ENCODE results near the gene SETBP1. TPM values are rescaled to one million over a fixed set of nuclear protein-coding genes. Genes with fewer than 3 reads are reported as not detected.
A peak's percentile ranks its signal among the peaks of the same experiment; 100 is the strongest.

SETBP1 gene
- total RNA-seq, 1 donor from 2014 or later: 12.0 TPM

DNA sequence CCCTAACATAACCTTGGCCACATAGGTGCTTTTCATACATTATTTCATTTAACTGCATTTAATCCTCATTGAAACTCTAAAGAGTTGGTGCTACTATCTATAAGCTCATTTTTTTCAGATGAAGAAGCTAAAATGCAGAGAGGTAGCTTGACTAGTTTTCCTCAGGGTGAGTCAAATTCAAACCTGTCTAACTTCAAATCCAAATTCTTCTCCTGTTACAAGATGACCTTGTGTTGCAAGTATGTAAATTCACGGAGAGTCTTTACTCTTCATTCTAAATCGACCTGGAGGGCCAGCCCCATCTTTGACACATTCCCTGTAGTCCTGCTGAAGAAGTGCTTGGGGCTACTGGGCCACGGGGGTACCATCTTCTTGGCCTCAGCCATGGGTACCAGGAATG, 8.2 kb upstream of the SETBP1 start:
- Mint-ChIP-seq H3K27me3 (ENCODE audit: insufficient read depth, low read depth) (no peaks in the 10 kb centered on the region), H3K4me3 (no peak overlapping the region), H3K9me3 (no peaks in the 10 kb centered on the region), H3K4me1 (peaks cover 12% of the 10 kb centered on the region), H3K36me3 (no peaks in the 10 kb centered on the region), H3K27ac (peak overlapping the region; percentile 51)
- Histone ChIP-seq H3F3A (ENCODE audit: low read depth) (no peaks in the 10 kb centered on the region), H3K27me3 (no peaks in the 10 kb centered on the region), H3K79me2 (ENCODE audit: low read depth) (no peaks in the 10 kb centered on the region), H3K4me1 (peaks cover 10% of the 10 kb centered on the region), H3K9me3 (ENCODE audit: low read depth) (no peaks in the 10 kb centered on the region), H3K36me3 (no peaks in the 10 kb centered on the region), H2AFZ (replicated peaks) (no peak overlapping the region), H4K20me1 (ENCODE audit: low read depth) (no peaks in the 10 kb centered on the region), H3K4me2 (no peak overlapping the region), H3K27ac (no peak overlapping the region), H3K4me3 (no peak overlapping the region), H3K9ac (no peak overlapping the region)
- TF ChIP-seq EZH2 (IDR thresholded peaks at IDR 0.05) (no peak), EZH2phosphoT487 (IDR thresholded peaks at IDR 0.05) (no peak)
- TF ChIP-seq, protein P1, sequence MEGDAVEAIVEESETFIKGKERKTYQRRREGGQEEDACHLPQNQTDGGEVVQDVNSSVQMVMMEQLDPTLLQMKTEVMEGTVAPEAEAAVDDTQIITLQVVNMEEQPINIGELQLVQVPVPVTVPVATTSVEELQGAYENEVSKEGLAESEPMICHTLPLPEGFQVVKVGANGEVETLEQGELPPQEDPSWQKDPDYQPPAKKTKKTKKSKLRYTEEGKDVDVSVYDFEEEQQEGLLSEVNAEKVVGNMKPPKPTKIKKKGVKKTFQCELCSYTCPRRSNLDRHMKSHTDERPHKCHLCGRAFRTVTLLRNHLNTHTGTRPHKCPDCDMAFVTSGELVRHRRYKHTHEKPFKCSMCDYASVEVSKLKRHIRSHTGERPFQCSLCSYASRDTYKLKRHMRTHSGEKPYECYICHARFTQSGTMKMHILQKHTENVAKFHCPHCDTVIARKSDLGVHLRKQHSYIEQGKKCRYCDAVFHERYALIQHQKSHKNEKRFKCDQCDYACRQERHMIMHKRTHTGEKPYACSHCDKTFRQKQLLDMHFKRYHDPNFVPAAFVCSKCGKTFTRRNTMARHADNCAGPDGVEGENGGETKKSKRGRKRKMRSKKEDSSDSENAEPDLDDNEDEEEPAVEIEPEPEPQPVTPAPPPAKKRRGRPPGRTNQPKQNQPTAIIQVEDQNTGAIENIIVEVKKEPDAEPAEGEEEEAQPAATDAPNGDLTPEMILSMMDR (IDR thresholded peaks at IDR 0.05): no peak
- no peak for DNase-seq (ENCODE audit: low spot score)

DNA sequence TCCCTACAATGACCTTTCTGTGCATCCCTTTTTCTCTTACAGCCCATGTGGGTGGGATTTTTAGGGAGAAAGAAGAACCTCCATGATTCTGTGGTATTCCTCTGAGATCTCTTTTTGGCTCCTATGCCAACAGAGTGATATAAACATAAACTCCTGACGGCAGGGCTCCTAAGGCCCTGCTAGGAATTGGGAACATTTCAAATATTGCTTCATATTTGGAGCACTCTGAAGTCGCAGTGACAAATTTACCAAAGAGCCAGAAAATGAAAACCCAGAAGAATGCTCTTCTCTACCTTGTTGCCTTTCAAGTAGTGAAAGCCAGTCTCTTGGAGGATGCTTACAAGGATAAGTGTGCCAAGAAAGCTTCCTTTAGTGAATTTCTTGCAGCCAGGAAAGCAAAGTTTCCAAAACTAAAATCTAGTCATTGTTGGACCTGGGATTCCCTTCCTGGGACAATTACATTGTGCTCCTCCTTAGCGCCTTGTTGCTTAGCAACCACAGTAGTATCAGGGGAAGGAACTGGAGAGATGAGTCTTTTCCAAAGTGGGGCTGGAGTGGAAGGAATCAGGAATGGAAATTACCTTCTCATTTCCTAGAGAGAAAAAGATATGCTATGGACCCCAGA, 7.3 kb upstream of the SETBP1 start:
- H3K4me3 ChIP-seq: no peak overlapping the region
- no peaks in the 10 kb centered on the region for H3F3A ChIP-seq (ENCODE audit: low read depth)
- no peak overlapping the region for H3K9ac ChIP-seq
- H3K4me1 Mint-ChIP-seq: peaks cover 15% of the 10 kb centered on the region
- no peaks in the 10 kb centered on the region for H3K36me3 ChIP-seq
- no peaks in the 10 kb centered on the region for H3K36me3 Mint-ChIP-seq
- no peak overlapping the region for H3K4me3 Mint-ChIP-seq
- H3K27me3 ChIP-seq: no peaks in the 10 kb centered on the region
- H3K9me3 Mint-ChIP-seq: no peaks in the 10 kb centered on the region
- no peaks in the 10 kb centered on the region for H3K79me2 ChIP-seq (ENCODE audit: low read depth)
- H2AFZ ChIP-seq (replicated peaks): peak overlapping the region; percentile 69
- no peaks in the 10 kb centered on the region for H4K20me1 ChIP-seq (ENCODE audit: low read depth)
- H3K4me1 ChIP-seq: peaks cover 10% of the 10 kb centered on the region
- no peak overlapping the region for H3K27ac ChIP-seq
- peak; percentile 83 for DNase-seq (ENCODE audit: low spot score)
- H3K27ac Mint-ChIP-seq: peak overlapping the region; percentile 51
- H3K9me3 ChIP-seq (ENCODE audit: low read depth): no peaks in the 10 kb centered on the region
- TF ChIP-seq EZH2 (IDR thresholded peaks at IDR 0.05): no peak
- TF ChIP-seq, protein P1 (IDR thresholded peaks at IDR 0.05): no peak
- TF ChIP-seq EZH2phosphoT487 (IDR thresholded peaks at IDR 0.05): no peak
- peak overlapping the region; percentile 50 for H3K4me2 ChIP-seq
- H3K27me3 Mint-ChIP-seq (ENCODE audit: insufficient read depth, low read depth): no peaks in the 10 kb centered on the region

DNA sequence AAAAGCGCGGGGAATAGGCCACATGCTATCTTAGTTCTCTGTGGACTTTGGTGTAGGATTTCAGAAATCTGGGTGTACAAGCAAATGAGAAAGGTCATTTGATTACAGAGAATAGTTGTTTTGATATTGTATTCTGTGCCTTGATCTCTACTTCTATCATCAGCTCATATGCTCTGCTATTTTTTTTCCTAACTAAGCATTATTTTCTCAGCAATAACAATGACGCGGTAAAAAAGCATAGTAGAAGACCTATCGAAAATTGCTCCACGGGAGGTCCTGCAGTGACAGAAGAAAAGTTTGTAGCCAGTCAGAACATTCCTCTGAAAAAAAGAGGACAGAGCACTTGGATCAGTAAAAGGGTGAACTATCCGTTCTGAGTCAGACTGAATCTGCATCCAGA, 2.8 kb upstream of the SETBP1 start:
- H3K9ac ChIP-seq: no peak overlapping the region
- peaks cover under 1% of the 10 kb centered on the region for H4K20me1 ChIP-seq (ENCODE audit: low read depth)
- no peaks in the 10 kb centered on the region for H3K27me3 ChIP-seq
- Mint-ChIP-seq H3K36me3 (no peaks in the 10 kb centered on the region), H3K4me1 (peaks cover 15% of the 10 kb centered on the region), H3K27ac (no peak overlapping the region), H3K4me3 (peak overlapping the region; percentile 78), H3K27me3 (ENCODE audit: insufficient read depth, low read depth) (no peaks in the 10 kb centered on the region), H3K9me3 (no peaks in the 10 kb centered on the region)
- no peak overlapping the region for H3K4me2 ChIP-seq
- no peak for DNase-seq (ENCODE audit: low spot score)
- H3K79me2 ChIP-seq (ENCODE audit: low read depth): peaks cover 26% of the 10 kb centered on the region
- H3K4me3 ChIP-seq: no peak overlapping the region
- TF ChIP-seq, protein P1 (IDR thresholded peaks at IDR 0.05): no peak
- TF ChIP-seq EZH2phosphoT487 (IDR thresholded peaks at IDR 0.05) (no peak), EZH2 (IDR thresholded peaks at IDR 0.05) (no peak)
- no peak overlapping the region for H3K27ac ChIP-seq
- no peaks in the 10 kb centered on the region for H3K36me3 ChIP-seq
- peaks cover 20% of the 10 kb centered on the region for H3K4me1 ChIP-seq
- peaks cover 33% of the 10 kb centered on the region for H3F3A ChIP-seq (ENCODE audit: low read depth)
- no peak overlapping the region for H2AFZ ChIP-seq (replicated peaks)
- no peaks in the 10 kb centered on the region for H3K9me3 ChIP-seq (ENCODE audit: low read depth)

Data from neural progenitor cell (in vitro differentiated cells).